ENCODE measurements around the gene CDKN1A.

DNA sequence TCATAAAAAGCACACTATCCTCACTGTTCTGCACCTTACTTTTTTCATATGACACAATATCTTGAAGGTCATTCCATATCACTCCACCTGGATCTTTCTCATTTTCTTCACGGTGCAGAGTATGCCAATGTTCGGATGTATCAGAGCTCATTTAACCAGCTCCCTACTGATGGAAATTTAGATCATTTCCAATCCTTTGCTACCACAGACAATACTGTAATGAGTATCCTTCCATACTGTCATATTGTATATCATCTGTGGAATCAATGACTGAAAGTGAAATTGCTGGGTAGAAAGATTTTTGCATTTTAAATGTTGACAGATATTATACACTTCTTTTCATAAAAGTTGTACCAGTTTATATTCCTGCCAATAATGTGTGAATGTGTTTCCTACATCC, 16.9 kb downstream of the CDKN1A start:
- TF ChIP-seq, protein P1, sequence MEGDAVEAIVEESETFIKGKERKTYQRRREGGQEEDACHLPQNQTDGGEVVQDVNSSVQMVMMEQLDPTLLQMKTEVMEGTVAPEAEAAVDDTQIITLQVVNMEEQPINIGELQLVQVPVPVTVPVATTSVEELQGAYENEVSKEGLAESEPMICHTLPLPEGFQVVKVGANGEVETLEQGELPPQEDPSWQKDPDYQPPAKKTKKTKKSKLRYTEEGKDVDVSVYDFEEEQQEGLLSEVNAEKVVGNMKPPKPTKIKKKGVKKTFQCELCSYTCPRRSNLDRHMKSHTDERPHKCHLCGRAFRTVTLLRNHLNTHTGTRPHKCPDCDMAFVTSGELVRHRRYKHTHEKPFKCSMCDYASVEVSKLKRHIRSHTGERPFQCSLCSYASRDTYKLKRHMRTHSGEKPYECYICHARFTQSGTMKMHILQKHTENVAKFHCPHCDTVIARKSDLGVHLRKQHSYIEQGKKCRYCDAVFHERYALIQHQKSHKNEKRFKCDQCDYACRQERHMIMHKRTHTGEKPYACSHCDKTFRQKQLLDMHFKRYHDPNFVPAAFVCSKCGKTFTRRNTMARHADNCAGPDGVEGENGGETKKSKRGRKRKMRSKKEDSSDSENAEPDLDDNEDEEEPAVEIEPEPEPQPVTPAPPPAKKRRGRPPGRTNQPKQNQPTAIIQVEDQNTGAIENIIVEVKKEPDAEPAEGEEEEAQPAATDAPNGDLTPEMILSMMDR (IDR thresholded peaks at IDR 0.05): no peak
- TF ChIP-seq POLR2A (IDR thresholded peaks at IDR 0.05): no peak

All from heart left ventricle (tissue), 13 donors.